Fibroblast of villous mesenchyme (primary cell): ENCODE measurements around the gene RNASE4. TPM values are rescaled to one million over a fixed set of nuclear protein-coding genes. Genes with fewer than 3 reads are reported as not detected.

ENCODE experiments used
- DNase-seq: peaks from one replicate; pipeline ENCODE4 v3.0.0-alpha.2; 2010; ENCODE audit warnings: low read depth
- H3K4me3 ChIP-seq: 2 replicates; pipeline ENCODE4 v1.5.1; 2011; ENCODE audit warnings: low read depth, mild to moderate bottlenecking, low read length
- CTCF ChIP-seq: IDR thresholded peaks from 2 replicates; pipeline ENCODE4 v1.5.1; 2012; ENCODE audit warnings: low read depth, mild to moderate bottlenecking, low read length; ENCODE audit not compliant: insufficient read depth
- small RNA-seq: library from RNA; depleted of rRNA; stranded (forward); fragments of <200 nt; gene quantifications from one replicate; pipeline ENCODE3, GENCODE V24; 2012
- total RNA-seq: library from RNA; depleted of rRNA; stranded (reverse); fragments of >200 nt; gene quantifications from 2 replicates; pipeline ENCODE4 v1.2.3, GENCODE V29; 2012

The RNASE4 gene
- total RNA-seq, 1 donor, result 6.9 TPM

- DNase-seq, result no peak
- H3K4me3 ChIP-seq, result no peak overlapping the region
- TF ChIP-seq CTCF, result no peak
Observed at GRCh38 chr14:20742132-20742531, 57.8 kb downstream of the RNASE4 start.

- no peak for DNase-seq
- TF ChIP-seq CTCF, result no peak
- no peak overlapping the region for H3K4me3 ChIP-seq
Observed at GRCh38 chr14:20743556-20743955, 59.2 kb downstream of the RNASE4 start.

GRCh38 chr14:20745571-20746358, 61.4 kb downstream of the RNASE4 start, which contains the start of gene EDDM3A:
TSS of gene EDDM3A (plus strand) at chr14:20745887. CDS start at chr14:20747581, 1,694 bp downstream.
- DNase-seq, result no peak
- H3K4me3 ChIP-seq, result no peak within 1 kb of the TSS
- TF ChIP-seq CTCF, result no peak

- no peak overlapping the region for H3K4me3 ChIP-seq
- TF ChIP-seq CTCF, result no peak
- no peak for DNase-seq
Observed at GRCh38 chr14:20746566-20746965, 62.2 kb downstream of the RNASE4 start.

- no peak for TF ChIP-seq CTCF
- no peak overlapping the region for H3K4me3 ChIP-seq
- DNase-seq, result no peak
Observed at GRCh38 chr14:20748439-20748838, 64.1 kb downstream of the RNASE4 start.

- H3K4me3 ChIP-seq, result no peak overlapping the region
- TF ChIP-seq CTCF, result no peak
- DNase-seq, result no peak
Observed at GRCh38 chr14:20750194-20750593, 65.8 kb downstream of the RNASE4 start.

Small RNA genes within 50 kb of the gene (small RNA-seq; reads per million reads assigned to genes)
- not detected for gene RF00019

Other genes with a start within 250 kb of the RNASE4 start
- under 0.01 and 0.43 TPM in 2 replicates for gene KLHL33, start 248.4 kb upstream of the RNASE4 start, total RNA-seq
- gene OSGEP, start 229.7 kb upstream of the RNASE4 start, total RNA-seq, result 36.3 and 41.2 TPM in 2 replicates
- gene APEX1, start 229.3 kb upstream of the RNASE4 start, total RNA-seq, result 29.0 and 34.1 TPM in 2 replicates
- 20.7 and 35.4 TPM in 2 replicates for gene PIP4P1, start 223.1 kb upstream of the RNASE4 start, total RNA-seq
- 22.2 and 32.4 TPM in 2 replicates for gene PNP, start 215.2 kb upstream of the RNASE4 start, total RNA-seq
- gene RNASE10, start 179.0 kb upstream of the RNASE4 start, total RNA-seq, result not detected in 2 replicates
- gene RNASE9, start 123.5 kb upstream of the RNASE4 start, total RNA-seq, result not detected in 2 replicates
- gene RNASE11, start 96.6 kb upstream of the RNASE4 start, total RNA-seq, result not detected in 2 replicates
- gene RNASE12, start 93.2 kb upstream of the RNASE4 start, total RNA-seq, result not detected in 2 replicates
- not detected in 2 replicates for gene OR6S1, start 42.9 kb upstream of the RNASE4 start, total RNA-seq
- gene ANG, start 4.2 kb downstream of the RNASE4 start, total RNA-seq, result 1.7 and 4.5 TPM in 2 replicates
- gene EDDM3A, start 61.3 kb downstream of the RNASE4 start, total RNA-seq, result not detected in 2 replicates
- not detected in 2 replicates for gene EDDM3B, start 83.8 kb downstream of the RNASE4 start, total RNA-seq
- gene RNASE6, start 96.7 kb downstream of the RNASE4 start, total RNA-seq, result not detected in 2 replicates
- not detected in 2 replicates for gene RNASE1, start 118.3 kb downstream of the RNASE4 start, total RNA-seq
- gene RNASE3, start 206.8 kb downstream of the RNASE4 start, total RNA-seq, result not detected in 2 replicates